WERI-Rb-1 (cell line): ENCODE results near the gene TMC8.

Experiments
- DNase-seq: peaks from one replicate; pipeline ENCODE4 v3.0.0-alpha.2; 2020
- H3K27ac ChIP-seq: fragments of 250-450 bp; sonication (Bioruptor Pico); 2 replicates; pipeline ENCODE4 v1.5.1; 2020; ENCODE audit warnings: mild to moderate bottlenecking, moderate library complexity
- H3K27me3 ChIP-seq: fragments of 250-450 bp; sonication (Bioruptor Pico); 2 replicates; pipeline ENCODE4 v1.5.1; 2021; ENCODE audit warnings: mild to moderate bottlenecking, low read depth, moderate library complexity; ENCODE audit not compliant: insufficient read depth, severe bottlenecking
- H3K36me3 ChIP-seq: fragments of 250-450 bp; sonication (Bioruptor Pico); 2 replicates; pipeline ENCODE4 v1.5.1; 2020; ENCODE audit warnings: mild to moderate bottlenecking, moderate library complexity
- H3K4me3 ChIP-seq: 2 replicates; pipeline ENCODE4 v1.5.1; 2011; ENCODE audit warnings: low read depth, mild to moderate bottlenecking, control low read depth, low read length
- H3K9me3 ChIP-seq: fragments of 250-450 bp; sonication (Bioruptor Pico); 2 replicates; pipeline ENCODE4 v1.5.1; 2021; ENCODE audit warnings: mild to moderate bottlenecking, moderate library complexity; ENCODE audit not compliant: severe bottlenecking
- TF ChIP-seq, protein P1 (sequence below): IDR thresholded peaks from 2 replicates; pipeline ENCODE4 v1.5.1; 2011; ENCODE audit warnings: low read depth, mild to moderate bottlenecking, control low read depth, inconsistent platforms, low read length

Gene TMC8

DNA sequence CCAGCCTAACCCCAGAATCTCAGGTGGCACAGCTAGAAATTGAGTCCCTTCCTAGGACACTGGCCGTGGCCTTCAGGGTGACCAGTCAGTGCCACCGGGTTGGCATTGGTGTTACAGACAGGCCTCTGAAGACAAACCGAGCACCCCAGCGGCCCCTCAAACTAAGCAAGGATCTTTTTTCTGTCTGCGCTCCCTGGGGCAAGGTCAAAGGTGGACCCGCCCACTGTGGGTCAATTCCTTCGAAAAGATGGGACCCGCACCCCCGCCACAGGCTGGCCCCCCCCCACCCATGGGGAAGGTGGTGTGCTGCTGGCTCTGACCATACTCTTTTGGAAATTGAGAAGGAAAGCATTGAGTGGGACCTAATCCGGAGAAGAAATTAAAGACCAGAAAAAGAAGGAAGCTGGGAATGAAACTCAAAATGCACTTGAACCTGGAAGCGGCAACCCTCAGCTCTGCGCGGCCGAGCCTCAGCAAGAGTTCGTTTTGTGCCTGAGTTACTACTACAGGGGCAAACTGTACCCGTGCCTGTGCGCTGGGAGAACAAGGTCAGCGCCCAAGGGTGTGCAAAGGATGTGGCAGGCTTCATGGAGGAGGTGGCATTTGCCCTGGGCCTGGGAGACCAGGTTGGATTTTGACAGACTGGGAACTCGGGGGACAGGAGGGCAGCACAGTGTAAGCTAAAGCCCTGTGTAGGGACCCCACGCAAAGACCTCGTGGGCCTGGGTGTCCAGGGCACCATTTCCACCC, 22.4 kb upstream of the TMC8 start:
- H3K27me3 ChIP-seq, result no peaks in the 10 kb centered on the region
- H3K36me3 ChIP-seq, result peaks cover 16% of the 10 kb centered on the region
- no peak overlapping the region for H3K4me3 ChIP-seq
- no peak overlapping the region for H3K27ac ChIP-seq
- H3K9me3 ChIP-seq, result no peaks in the 10 kb centered on the region
- DNase-seq, result no peak
- TF ChIP-seq, protein P1, sequence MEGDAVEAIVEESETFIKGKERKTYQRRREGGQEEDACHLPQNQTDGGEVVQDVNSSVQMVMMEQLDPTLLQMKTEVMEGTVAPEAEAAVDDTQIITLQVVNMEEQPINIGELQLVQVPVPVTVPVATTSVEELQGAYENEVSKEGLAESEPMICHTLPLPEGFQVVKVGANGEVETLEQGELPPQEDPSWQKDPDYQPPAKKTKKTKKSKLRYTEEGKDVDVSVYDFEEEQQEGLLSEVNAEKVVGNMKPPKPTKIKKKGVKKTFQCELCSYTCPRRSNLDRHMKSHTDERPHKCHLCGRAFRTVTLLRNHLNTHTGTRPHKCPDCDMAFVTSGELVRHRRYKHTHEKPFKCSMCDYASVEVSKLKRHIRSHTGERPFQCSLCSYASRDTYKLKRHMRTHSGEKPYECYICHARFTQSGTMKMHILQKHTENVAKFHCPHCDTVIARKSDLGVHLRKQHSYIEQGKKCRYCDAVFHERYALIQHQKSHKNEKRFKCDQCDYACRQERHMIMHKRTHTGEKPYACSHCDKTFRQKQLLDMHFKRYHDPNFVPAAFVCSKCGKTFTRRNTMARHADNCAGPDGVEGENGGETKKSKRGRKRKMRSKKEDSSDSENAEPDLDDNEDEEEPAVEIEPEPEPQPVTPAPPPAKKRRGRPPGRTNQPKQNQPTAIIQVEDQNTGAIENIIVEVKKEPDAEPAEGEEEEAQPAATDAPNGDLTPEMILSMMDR, result no peak

DNA sequence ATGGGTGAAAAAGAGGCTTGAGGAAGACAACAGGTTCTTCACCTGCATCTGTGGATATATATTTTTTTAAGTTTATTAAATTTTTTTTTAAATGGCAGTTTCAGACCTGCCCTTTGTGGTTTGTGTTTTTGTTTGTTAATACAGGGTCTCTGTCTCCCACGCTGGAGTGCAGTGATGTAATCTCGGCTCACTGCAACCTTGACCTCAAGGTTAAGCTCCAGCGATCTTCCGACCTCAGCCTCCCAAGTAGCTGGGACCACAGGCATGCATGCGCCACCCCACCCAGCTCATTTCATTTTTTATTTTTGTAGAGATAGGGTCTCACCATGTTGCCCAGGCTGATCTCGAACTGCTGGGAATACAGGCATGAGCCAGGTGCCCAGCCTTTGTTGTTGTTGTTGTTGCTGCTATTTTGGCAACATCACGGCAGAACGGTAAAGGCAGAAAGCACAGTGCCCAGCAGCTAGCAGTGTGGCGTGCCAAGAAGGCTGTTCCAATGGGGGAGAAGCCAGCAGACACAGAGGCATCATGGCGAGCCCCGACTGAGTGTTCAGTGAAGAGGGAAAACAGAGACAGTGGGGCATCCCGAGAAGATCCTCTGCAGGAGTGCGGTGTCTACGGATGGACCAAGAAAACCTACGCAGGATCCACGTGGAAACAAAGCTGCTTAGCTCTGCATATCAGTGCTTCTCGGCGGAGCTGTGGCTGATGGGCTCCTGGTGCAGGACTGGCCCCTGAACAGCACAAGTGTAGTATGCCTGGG, 21.7 kb upstream of the TMC8 start:
- H3K27me3 ChIP-seq, result no peaks in the 10 kb centered on the region
- H3K9me3 ChIP-seq, result no peaks in the 10 kb centered on the region
- no peak for DNase-seq
- peaks cover 9% of the 10 kb centered on the region for H3K36me3 ChIP-seq
- H3K27ac ChIP-seq, result no peak overlapping the region
- TF ChIP-seq, protein P1, result no peak
- no peak overlapping the region for H3K4me3 ChIP-seq

DNA sequence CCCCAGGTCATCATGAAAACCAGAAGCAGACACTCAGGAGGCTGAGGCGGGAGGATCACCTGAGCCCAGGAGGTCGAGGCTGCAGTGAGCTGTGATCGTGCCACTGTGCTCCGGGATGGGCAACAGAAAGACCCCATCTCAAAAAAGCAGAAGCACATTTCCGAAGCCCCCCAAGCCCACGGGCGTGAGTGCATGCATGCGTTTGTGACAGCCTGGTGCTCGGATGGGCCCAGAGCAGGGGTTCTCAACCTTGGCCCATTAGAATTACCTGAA, 21.1 kb upstream of the TMC8 start:
- H3K27me3 ChIP-seq, result no peaks in the 10 kb centered on the region
- H3K4me3 ChIP-seq, result no peak overlapping the region
- TF ChIP-seq, protein P1, result no peak
- H3K36me3 ChIP-seq, result peaks cover 3% of the 10 kb centered on the region
- H3K27ac ChIP-seq, result no peak overlapping the region
- H3K9me3 ChIP-seq, result no peaks in the 10 kb centered on the region
- DNase-seq, result no peak

DNA sequence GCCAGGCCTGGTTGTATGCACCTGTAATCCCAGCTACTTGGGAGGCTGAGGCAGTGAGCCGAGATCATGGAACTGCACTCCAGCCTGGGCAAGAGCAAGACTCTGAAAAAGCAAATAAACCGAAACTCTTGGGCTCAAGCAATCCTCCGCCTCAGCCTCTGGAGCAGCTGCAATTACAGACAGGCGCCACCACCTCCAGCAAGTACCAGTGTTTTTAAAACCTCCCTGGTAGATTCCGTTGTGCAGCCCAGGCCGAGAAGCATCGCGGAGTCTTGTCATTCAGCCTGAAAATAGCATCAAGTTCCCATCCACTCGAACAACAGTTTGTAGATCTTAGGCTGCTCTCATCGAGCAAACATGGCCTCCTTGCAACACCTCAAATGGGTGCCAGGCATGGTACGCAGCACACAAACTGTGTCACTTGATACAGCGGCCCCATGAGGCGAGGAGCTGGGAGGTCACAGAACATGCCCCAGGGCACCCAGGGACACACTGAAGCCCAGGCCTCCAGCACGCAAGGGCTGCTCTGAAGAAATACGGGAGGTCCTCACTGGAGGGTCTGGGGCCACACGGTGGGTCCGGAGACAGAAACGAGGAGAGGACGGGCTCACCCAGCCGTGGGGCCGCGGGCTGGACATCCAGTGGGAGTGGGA, 20.1 kb upstream of the TMC8 start:
- TF ChIP-seq, protein P1, result no peak
- Histone ChIP-seq H3K36me3 (no peaks in the 10 kb centered on the region; the same call in 1 of the 2 replicates), H3K9me3 (no peaks in the 10 kb centered on the region), H3K27ac (no peak overlapping the region), H3K4me3 (no peak overlapping the region), H3K27me3 (no peaks in the 10 kb centered on the region)
- no peak for DNase-seq

DNA sequence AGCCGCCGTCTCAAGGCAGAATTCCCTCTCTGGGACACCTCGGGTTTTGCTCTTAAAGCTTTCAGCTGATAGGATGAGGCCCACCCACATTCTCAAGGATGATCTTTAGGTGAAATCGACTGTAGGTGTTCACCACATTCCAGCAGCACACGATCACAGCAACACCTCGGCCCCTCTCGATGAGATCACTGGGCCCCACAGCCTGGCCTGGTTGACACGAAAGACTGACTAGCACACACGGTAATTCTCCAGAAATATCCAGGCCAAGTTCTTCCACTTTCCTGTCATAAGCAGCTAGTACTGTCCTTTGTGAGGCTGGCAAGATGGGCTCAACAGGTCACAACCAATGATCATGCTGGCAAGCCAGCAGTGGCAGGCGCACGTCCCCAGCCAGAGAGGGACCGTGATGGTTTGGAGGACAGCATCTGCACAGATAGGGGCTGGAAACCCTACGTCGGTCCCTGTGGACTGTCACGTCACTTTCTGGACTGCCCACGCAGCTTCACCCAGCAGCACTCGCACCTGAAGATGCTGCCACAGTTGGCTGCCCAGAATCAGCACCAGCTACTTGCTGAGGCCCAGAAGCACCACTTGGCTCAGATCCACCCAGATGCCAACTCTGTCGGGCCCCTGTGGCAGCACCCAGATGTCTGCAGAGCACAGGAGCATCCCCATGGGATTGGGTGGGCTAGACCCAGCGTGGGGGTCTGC, 19.4 kb upstream of the TMC8 start:
- Histone ChIP-seq H3K27ac (no peak overlapping the region), H3K27me3 (no peaks in the 10 kb centered on the region), H3K36me3 (no peaks in the 10 kb centered on the region; the same call in 1 of the 2 replicates), H3K4me3 (no peak overlapping the region), H3K9me3 (no peaks in the 10 kb centered on the region)
- TF ChIP-seq, protein P1, result no peak
- DNase-seq, result no peak
